Thyroid gland (tissue), 4 donors: Measurements from ENCODE around the gene OR13C4.

ENCODE experiments used
- POLR2A ChIP-seq, 2 donors: fragments of 450-650 bp; IDR thresholded peaks; one replicate each; pipeline ENCODE4 v1.6.1; 2017; ENCODE audit warnings: antibody characterized with exemption in 2 of 2, mild to moderate bottlenecking in 2 of 2, moderate library complexity in 1 of 2
- TF ChIP-seq, protein P1 (sequence below), 6 experiments: fragments of 200-600 bp in 3 of 6; fragments of 450-650 bp in 3 of 6; sonication (generic) in 3 of 6; IDR thresholded peaks; one replicate each; pipeline ENCODE4 v1.5.1; 2016 to 2019; ENCODE audit warnings: antibody characterized with exemption in 6 of 6, mild to moderate bottlenecking in 2 of 6, inconsistent platforms in 1 of 6, moderate library complexity in 1 of 6

DNA sequence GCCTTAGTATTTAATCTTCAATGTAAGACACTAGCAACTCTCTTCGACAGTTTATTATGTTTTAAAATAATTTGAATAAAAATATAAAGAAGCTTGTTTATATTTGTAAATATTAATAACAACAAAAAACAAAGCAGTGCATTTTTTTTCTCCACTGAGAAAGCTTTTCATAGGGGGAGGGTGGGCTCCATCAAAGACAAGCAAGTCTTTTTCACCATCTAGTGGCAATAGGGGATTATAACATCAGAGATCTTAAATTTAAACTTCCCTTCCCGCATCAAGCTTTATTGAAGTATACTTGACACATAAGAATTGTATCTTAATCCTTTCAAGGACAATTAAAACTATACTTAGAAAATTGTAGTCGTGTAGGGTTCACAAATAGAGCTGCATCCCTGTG, 32.2 kb downstream of the OR13C4 start:
- no peak for TF ChIP-seq POLR2A (IDR thresholded peaks at IDR 0.05)
- TF ChIP-seq, protein P1, sequence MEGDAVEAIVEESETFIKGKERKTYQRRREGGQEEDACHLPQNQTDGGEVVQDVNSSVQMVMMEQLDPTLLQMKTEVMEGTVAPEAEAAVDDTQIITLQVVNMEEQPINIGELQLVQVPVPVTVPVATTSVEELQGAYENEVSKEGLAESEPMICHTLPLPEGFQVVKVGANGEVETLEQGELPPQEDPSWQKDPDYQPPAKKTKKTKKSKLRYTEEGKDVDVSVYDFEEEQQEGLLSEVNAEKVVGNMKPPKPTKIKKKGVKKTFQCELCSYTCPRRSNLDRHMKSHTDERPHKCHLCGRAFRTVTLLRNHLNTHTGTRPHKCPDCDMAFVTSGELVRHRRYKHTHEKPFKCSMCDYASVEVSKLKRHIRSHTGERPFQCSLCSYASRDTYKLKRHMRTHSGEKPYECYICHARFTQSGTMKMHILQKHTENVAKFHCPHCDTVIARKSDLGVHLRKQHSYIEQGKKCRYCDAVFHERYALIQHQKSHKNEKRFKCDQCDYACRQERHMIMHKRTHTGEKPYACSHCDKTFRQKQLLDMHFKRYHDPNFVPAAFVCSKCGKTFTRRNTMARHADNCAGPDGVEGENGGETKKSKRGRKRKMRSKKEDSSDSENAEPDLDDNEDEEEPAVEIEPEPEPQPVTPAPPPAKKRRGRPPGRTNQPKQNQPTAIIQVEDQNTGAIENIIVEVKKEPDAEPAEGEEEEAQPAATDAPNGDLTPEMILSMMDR (IDR thresholded peaks at IDR 0.05): no peak
